H7 (cell line): ENCODE results near the gene TSHZ2. TPM values are rescaled to one million over a fixed set of nuclear protein-coding genes. Genes with fewer than 3 reads are reported as not detected.

Experiments
- DNase-seq: peaks from one replicate; pipeline ENCODE4 v3.0.0; 2012
- H3K27me3 ChIP-seq: 2 replicates; pipeline ENCODE4 v1.6.0; 2011; ENCODE audit warnings: mild to moderate bottlenecking, low read length; ENCODE audit not compliant: control insufficient read depth, insufficient read depth
- H3K36me3 ChIP-seq: replicated peaks from 2 replicates; pipeline ENCODE4 v1.5.1; 2011; ENCODE audit warnings: low read length; ENCODE audit not compliant: control insufficient read depth, insufficient read depth
- H3K4me3 ChIP-seq: 2 replicates; pipeline ENCODE4 v1.5.1; 2011; ENCODE audit warnings: low read depth, mild to moderate bottlenecking, control low read depth, low read length, moderate library complexity; ENCODE audit not compliant: insufficient read depth
- total RNA-seq: library from RNA; depleted of rRNA; stranded (reverse); fragments of >200 nt; shearing (Covaris generic); gene quantifications from 2 replicates; pipeline ENCODE4 v1.2.3, GENCODE V29; 2014

TSHZ2 gene
- total RNA-seq, 1 experiment from 2014 or later, result 0.31 TPM

DNA sequence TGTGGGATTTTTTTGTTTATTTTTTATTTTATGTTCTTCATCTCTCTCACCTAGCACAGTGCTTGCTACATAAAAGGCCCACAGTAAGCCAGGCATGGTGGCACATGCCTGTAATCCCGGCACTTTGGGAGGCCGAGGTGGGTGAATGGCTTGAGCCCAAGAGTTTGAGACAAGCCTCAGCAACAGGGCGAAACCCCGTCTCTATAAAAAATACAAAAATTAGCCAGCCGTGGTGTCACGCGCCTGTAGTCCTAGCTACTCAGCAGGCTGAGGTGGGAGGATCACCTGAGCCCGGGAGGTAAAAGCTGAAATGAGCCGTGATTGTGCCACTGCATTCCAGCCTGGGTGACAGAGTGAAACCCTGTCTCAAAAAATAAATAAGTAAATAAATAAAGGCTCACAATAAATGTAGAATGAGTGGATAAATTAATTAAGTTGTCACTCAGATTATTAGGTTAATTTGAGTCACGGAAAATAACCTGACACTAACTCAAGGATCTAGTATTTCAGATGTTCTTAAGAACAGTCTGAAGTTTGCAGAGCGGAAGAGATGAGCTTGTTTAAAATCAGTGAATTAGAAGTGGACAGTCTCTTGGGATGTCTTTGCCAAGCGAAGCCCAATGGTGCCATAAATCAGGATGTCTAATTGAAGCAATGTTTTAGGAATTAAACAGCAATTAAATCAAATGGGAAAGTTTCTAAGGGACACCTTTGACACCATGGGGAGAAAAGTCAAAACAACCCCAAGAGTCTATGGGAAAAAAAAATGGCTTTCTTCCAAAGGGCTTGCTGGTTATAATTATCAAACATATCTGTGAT is 407.1 kb downstream of the TSHZ2 start:
- no peak overlapping the region for H3K4me3 ChIP-seq
- H3K27me3 ChIP-seq, result no peaks in the 10 kb centered on the region
- no peak for DNase-seq
- H3K36me3 ChIP-seq, result no peaks in the 10 kb centered on the region

GRCh38 chr20:53379833-53380120 is 407.6 kb downstream of the TSHZ2 start:
- DNase-seq, result no peak
- Histone ChIP-seq H3K36me3 (no peaks in the 10 kb centered on the region), H3K27me3 (no peaks in the 10 kb centered on the region), H3K4me3 (no peak overlapping the region)

GRCh38 chr20:53381568-53382262 is 409.6 kb downstream of the TSHZ2 start:
- DNase-seq, result no peak
- Histone ChIP-seq H3K27me3 (no peaks in the 10 kb centered on the region), H3K36me3 (no peaks in the 10 kb centered on the region), H3K4me3 (no peak overlapping the region)

- H3K36me3 ChIP-seq, result no peaks in the 10 kb centered on the region
- no peak for DNase-seq
- no peaks in the 10 kb centered on the region for H3K27me3 ChIP-seq
Observed at GRCh38 chr20:53382263-53382844, 410.2 kb downstream of the TSHZ2 start.

DNA sequence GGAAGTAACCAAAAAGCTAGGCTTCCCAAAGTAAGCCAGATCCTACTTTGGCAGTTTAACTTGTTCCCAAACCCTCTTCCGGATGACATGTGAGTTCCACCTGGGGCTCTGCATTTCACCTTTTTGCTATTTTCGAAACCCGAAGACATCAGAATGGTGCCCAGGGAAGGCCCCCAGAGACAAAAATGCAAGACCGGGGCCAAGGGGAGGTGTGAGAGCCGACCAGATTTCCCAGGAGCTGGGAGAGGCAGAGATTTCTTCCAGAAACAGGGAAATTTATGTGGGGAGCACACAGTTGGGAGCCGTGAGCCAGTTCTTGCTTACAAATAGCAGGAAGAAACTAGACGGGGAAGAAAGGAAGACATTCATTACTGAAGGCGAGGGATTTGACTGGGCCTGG is 411.8 kb downstream of the TSHZ2 start:
- Histone ChIP-seq H3K27me3 (no peaks in the 10 kb centered on the region), H3K36me3 (no peaks in the 10 kb centered on the region), H3K4me3 (no peak overlapping the region)
- DNase-seq, result no peak

More at GRCh38 chr20:53382263-53382844, 410.2 kb downstream of the TSHZ2 start:
- no peak overlapping the region for H3K4me3 ChIP-seq

DNA sequence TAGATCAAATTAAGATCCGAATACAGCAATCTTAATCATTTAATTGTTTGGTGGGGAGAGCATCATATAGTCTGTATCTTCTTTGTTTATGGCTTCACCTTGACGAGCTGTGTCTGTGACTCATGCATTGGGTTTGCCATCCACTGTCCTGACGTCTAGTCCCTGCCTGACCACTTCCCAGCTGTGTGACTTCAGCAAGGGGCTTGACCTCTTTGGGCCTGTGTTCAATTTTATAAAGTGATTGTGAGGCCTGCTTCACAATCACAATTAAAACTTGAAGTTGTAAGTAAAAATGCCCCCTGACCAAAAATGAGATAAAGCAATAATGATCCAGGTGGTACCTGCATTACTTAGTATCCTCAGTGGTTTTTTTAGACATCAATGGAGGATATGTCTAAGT is 412.2 kb downstream of the TSHZ2 start:
- Histone ChIP-seq H3K36me3 (no peaks in the 10 kb centered on the region), H3K27me3 (no peaks in the 10 kb centered on the region), H3K4me3 (no peak overlapping the region)
- no peak for DNase-seq

DNA sequence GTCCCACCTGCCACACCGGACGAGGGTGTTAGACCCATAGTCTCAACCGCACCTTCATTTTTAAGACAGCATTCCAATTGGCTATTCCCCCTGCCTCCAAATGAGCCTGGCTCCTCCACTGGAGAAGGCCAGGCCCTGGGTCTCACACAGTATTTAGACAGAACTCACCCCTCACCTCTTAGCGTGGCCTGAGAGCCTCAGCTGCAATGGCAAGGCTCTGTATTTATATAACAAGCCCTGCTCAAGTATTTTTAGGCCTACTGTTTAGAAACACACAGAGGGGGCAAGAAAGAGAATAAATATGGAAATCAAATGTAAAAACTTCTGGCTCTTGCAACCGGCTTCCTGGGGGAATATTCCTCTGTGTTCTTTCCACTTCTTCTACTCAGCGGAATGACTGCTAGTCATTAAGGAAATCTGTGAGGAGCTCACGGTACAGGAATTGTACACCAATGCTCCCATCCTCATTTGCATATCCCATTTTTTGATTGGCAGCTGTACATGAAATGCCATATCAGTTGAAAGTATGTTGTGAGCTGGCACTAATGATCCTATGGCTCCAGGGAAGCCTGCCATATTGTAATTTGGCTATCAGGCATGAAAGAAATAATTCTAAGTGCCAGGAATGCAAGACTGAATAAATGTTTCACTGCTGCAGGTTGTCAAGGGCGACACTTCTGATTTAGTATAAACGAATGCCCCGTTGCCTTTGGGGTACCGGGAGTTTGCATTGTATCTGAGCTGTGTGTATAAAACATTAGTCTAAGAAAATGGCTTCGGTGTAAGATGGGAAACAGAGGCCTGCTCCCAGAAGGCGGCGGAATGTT is 414.0 kb downstream of the TSHZ2 start:
- no peak overlapping the region for H3K4me3 ChIP-seq
- DNase-seq, result no peak
- no peaks in the 10 kb centered on the region for H3K27me3 ChIP-seq

DNA sequence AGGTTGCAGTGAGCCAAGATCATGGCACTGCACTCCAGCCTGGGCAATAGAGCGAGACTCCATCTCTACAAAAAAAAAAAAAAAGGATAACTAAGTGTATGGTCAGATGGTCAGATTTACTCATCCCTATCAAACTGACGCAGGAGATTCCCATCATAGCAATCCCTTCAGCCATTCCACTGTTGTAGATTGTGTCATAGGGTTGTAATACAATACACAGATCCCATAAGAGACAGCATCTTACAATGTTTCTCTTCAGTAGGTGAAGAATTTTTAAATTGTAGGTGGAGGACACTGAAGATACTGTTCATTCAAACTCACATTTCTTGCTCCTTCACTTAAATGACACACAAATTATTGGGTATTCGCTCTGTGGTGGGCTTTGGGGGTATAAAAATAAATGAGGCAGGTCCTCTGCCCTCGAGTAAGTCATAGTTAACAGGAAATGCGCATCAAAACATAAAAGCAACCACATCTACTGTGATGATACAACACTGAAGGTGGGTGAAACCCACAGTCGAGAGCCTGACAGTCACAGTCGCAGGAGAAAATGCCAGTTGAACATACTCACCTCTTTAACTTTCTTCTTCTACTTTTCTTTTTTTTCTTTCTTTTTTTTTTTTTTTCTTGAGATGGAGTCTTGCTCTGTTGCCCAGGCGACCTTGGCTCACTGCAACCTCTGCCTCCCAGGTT is 416.0 kb downstream of the TSHZ2 start:
- Histone ChIP-seq H3K36me3 (no peaks in the 10 kb centered on the region), H3K27me3 (no peaks in the 10 kb centered on the region), H3K4me3 (no peak overlapping the region)
- no peak for DNase-seq

More for the DNA sequence above, 414.0 kb downstream of the TSHZ2 start:
- H3K36me3 ChIP-seq, result no peaks in the 10 kb centered on the region

GRCh38 chr20:53389516-53390300 is 417.6 kb downstream of the TSHZ2 start:
- no peak overlapping the region for H3K4me3 ChIP-seq
- H3K36me3 ChIP-seq, result no peaks in the 10 kb centered on the region
- DNase-seq, result no peak
- no peaks in the 10 kb centered on the region for H3K27me3 ChIP-seq

- no peak for DNase-seq
- no peaks in the 10 kb centered on the region for H3K36me3 ChIP-seq
- H3K4me3 ChIP-seq, result no peak overlapping the region
- no peaks in the 10 kb centered on the region for H3K27me3 ChIP-seq
Observed at GRCh38 chr20:53390770-53391169, 418.6 kb downstream of the TSHZ2 start.

DNA sequence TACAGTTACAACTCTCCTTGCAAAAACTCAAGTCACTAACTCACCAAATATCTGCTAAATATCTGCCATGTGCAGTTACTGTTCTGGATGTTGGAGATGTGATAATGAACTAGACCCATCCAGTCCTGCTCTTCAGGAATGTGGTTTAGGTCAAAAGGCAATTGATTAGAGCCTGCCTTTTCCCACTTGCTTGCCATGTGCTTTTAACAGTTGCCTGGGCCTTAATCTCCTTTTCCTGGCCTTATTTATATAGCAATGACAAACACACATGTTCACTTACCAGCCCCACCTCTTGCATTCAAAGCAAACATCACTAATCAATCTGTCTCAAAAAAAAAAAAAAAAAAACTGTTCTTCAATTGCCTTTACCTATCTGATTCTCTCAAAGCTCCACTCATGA is 422.3 kb downstream of the TSHZ2 start:
- H3K36me3 ChIP-seq, result no peaks in the 10 kb centered on the region
- H3K4me3 ChIP-seq, result no peak overlapping the region
- no peak for DNase-seq
- H3K27me3 ChIP-seq, result no peaks in the 10 kb centered on the region

DNA sequence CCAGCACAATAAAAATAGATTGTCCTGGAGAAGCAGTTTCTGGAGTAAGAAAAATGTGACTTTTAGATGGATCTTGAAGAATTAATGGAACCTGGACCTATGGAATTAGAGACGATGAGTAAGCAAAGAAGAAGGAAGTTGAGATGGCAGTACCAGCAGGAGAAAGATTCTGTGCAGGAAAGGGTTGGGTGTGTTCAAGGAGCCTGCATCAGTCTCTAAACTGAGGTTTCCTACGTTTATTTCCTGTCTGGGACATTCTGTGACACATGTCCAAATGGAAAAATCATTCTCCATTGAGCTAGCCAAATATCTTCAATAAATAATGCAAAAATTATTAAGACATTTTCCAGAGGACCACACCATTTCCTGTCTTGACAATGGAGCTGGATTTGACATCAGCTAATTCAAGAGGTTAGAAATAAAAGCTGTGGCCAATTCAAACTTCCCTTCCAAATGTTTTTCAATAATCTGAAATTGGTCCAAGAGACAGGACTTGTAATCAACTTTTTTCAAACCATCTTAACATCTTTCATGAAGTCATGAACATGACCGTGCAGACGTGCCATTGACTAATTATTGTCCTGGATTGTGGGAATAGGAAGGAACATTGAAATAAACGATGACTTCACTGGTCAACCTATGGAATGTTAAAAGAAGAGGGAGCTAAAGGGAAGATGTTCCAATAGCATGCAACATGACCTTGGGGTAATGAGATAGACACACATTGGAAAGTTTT is 423.2 kb downstream of the TSHZ2 start:
- no peak for DNase-seq
- Histone ChIP-seq H3K36me3 (no peaks in the 10 kb centered on the region), H3K27me3 (no peaks in the 10 kb centered on the region), H3K4me3 (no peak overlapping the region)

- H3K27me3 ChIP-seq, result no peaks in the 10 kb centered on the region
- no peak overlapping the region for H3K4me3 ChIP-seq
- no peak for DNase-seq
- H3K36me3 ChIP-seq, result no peaks in the 10 kb centered on the region
Observed at GRCh38 chr20:53399083-53399482, 426.9 kb downstream of the TSHZ2 start.
